Retinal pigment epithelial cell (primary cell): ENCODE results near the gene TRRAP.

ENCODE experiments used
- DNase-seq: peaks from one replicate; pipeline ENCODE4 v3.0.0-alpha.2; 2010; ENCODE audit warnings: low read depth
- H3K4me3 ChIP-seq: 2 replicates; pipeline ENCODE4 v1.5.1; 2011; ENCODE audit warnings: mild to moderate bottlenecking, low read length, control low read depth, moderate library complexity
- TF ChIP-seq, protein P1 (sequence below): conservative IDR thresholded peaks from 2 replicates; pipeline ENCODE4 v1.5.1; 2011; ENCODE audit warnings: low read depth, low read length, control low read depth, inconsistent platforms

Gene TRRAP

DNA sequence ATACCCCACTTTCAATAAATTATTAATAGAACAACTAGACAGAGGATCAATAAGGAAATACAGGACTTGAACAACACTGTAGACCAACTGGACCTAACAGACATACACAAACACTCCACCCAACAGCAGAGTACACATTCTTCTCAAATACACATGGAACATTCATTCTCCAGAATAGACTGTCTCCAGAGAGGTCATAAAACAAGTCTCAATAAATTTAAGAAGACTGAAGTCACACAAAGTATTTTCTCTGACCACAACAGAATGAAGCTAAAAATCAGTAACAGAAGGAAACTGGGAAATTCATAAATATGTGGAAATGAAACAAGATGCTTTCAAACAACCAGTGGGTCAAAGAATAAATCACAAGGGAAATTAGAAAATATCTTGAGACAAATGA, 145.7 kb downstream of the TRRAP start:
- H3K4me3 ChIP-seq: no peak overlapping the region
- TF ChIP-seq, protein P1, sequence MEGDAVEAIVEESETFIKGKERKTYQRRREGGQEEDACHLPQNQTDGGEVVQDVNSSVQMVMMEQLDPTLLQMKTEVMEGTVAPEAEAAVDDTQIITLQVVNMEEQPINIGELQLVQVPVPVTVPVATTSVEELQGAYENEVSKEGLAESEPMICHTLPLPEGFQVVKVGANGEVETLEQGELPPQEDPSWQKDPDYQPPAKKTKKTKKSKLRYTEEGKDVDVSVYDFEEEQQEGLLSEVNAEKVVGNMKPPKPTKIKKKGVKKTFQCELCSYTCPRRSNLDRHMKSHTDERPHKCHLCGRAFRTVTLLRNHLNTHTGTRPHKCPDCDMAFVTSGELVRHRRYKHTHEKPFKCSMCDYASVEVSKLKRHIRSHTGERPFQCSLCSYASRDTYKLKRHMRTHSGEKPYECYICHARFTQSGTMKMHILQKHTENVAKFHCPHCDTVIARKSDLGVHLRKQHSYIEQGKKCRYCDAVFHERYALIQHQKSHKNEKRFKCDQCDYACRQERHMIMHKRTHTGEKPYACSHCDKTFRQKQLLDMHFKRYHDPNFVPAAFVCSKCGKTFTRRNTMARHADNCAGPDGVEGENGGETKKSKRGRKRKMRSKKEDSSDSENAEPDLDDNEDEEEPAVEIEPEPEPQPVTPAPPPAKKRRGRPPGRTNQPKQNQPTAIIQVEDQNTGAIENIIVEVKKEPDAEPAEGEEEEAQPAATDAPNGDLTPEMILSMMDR: no peak
- DNase-seq: no peak

DNA sequence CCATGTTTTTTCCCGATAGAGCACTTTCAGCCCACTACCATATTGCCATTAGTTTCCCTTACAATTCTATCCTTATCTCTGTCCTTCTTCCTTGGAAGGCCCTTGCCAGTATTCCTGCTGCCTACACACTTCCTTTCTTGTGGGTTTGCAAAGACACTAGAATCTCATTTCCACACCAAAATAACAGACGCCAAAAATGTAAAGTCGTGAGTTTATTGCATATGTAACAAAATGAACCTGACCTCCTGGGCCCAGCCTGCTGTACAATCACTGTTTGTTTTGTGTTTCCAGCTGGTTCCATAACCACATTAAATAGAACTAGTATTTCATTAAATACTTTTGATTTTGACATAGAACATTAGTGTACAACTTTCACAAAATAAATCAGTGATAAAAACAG, 148.9 kb downstream of the TRRAP start:
- no peak for DNase-seq
- TF ChIP-seq, protein P1: no peak
- no peak overlapping the region for H3K4me3 ChIP-seq

DNA sequence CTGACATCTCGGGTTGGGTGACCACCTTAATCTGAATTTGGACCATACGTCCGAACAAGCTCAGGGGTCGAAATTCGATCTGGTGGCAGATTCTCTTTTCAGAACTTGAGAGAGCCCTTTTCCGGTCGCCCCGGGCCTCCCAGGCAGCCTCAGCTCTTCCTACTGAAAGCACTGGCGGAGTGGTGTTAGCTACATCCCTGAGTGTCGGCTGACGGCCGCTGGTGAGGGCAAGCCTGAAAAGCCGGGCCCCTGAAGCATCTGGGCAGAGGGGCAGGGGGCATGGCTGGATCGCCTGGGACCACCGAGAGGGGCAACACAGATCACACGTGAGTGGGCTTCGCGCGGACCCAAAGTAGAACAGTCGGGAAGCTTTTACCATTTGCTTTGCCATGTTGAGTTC, 149.5 kb downstream of the TRRAP start:
- H3K4me3 ChIP-seq: no peak overlapping the region
- TF ChIP-seq, protein P1: no peak
- no peak for DNase-seq

DNA sequence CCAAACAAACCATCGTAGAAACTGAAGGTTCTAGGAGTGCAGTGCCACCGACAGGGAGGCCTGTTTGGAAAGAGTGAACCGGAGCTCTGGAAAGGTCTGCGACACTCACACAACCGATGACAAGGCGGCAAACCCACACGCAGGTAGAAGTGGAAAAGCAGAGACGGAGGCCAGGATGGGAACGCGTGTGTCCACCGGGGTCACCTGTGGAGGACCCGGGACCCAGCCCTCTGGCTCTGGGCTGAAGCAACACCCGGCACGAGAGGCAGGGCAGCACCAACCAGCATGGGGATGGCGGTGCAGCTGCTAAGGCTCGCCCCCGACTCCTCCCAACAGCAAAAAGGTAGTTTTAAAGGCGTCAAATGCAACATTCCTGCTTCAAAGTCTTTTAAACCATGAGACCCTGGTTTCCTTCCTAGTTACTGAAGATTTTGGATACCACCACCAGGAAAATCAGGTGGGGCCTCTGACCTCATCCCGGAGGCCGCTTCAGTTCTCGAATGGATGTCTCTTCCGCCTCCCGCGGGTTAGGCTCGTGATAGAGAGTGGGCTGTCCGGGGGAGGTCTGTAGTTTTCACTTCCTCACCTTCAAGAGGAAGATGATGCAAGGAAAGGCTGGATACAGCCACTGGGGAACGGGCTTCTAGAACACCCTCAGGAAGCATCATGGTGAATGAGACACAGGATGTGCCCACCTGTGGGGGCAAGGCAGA, 150.1 kb downstream of the TRRAP start:
- no peak overlapping the region for H3K4me3 ChIP-seq
- TF ChIP-seq, protein P1: no peak
- no peak for DNase-seq

DNA sequence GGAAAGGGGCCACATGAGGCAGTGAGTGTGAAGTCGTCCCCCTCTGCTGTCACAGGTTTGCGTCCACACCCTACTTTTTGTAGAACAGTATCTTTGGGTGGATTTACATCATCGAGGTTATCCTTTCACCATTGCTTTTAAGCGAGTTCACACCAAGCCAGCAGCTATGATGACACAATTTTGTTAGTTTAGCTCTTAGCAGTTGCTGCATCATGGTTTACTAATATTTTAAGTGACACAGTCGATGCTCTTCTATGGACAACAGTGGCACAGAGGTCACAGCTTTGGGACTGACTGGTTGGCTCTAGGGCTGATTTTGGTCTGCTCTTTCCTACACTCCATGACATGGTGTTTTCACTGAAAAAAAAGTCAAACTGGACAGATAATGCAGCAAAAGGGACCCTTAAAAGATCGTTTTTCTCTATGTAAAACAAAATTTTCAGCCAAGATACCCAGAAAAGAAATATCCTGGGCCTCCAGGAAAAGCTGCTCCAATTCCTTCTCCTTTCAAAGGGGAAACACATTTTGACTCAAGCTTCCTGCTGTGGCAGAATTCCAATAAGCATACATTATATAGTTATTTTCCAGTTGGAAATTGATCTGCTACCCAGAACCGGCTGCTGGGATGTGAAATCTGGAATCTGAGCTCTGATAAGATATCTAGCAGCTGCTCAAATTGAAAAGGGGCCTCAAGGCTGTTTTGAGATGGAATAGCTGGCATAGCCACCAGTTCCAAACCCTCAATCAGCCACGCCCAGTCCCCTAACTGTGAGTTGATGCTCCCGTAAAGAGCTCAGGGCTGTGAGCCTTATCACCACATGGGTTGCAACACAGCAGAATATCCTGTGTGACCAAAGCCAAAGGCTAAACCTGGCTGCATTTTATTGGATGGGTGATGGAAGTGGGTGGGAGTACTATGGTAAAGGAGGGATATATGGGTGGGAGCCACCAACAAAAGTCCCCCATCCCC, 151.4 kb downstream of the TRRAP start:
- TF ChIP-seq, protein P1: no peak
- no peak overlapping the region for H3K4me3 ChIP-seq
- DNase-seq: no peak

DNA sequence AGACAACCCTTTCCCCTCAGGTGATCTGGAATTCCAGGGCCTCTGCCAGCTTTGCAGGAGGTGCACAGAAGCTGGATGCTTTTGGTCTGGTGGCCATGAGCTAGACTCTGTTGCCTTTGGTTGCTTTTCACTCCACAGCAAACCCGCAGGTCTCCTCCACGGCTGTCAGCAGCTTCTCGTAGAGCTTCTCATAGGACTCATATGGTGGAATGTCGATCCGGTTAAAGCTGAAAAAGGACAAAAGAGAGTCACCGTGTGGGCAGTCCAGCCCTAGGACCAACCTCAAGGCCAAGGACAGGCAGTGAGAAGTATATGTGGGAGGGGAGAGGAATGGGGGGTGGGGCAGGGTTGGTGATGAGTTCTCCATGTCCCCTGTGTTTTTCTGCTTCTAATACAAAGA, 152.1 kb downstream of the TRRAP start:
- no peak overlapping the region for H3K4me3 ChIP-seq
- TF ChIP-seq, protein P1: no peak
- DNase-seq: no peak

DNA sequence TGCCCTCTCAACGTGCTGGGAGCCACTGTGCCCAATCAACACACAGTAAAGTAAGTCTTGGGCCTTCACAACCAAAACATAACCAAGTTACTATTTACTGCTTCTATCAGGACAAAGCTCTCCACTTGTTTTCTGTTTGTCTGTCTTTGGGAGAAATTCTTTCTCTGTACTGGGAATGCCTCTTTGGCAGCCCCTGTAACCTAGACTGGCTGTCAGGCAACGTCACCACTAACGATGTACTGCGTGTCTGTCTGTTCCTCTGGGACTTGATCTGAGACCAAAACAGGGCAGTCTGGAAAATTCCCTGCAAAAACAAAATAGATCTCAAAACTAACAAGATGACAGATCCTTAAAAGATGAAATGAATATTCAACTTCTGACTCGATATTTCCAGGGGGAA, 152.6 kb downstream of the TRRAP start:
- H3K4me3 ChIP-seq: no peak overlapping the region
- TF ChIP-seq, protein P1: no peak
- DNase-seq: no peak
